HL-60 (cell line): ENCODE measurements around the gene MEF2A.

Experiments
- DNase-seq, 2 experiments: peaks; one replicate each; pipeline ENCODE4 v3.0.0-alpha.2; 2010 to 2020; ENCODE audit warnings: low read depth in 1 of 2, low spot score in 1 of 2
- H3K27ac ChIP-seq: fragments of 250-450 bp; sonication (Bioruptor Pico); replicated peaks from 2 replicates; pipeline ENCODE4 v1.5.1; 2020; ENCODE audit warnings: mild to moderate bottlenecking, moderate library complexity
- H3K27me3 ChIP-seq: fragments of 250-450 bp; sonication (Bioruptor Pico); 2 replicates; pipeline ENCODE4 v1.5.1; 2021; ENCODE audit warnings: mild to moderate bottlenecking, moderate library complexity; ENCODE audit not compliant: insufficient read depth, poor library complexity, severe bottlenecking
- H3K4me3 ChIP-seq: replicated peaks from 2 replicates; pipeline ENCODE4 v1.5.1; 2011; ENCODE audit warnings: mild to moderate bottlenecking, control low read depth, low read length; ENCODE audit not compliant: insufficient read depth
- GABPA ChIP-seq: IDR thresholded peaks from 2 replicates; pipeline ENCODE4 v1.6.1; 2012; ENCODE audit warnings: low read depth
- POLR2AphosphoS5 ChIP-seq: IDR thresholded peaks from 2 replicates; pipeline ENCODE4 v1.6.1; 2012; ENCODE audit warnings: low read depth
- SPI1 ChIP-seq: IDR thresholded peaks from 2 replicates; pipeline ENCODE4 v1.6.1; 2012; ENCODE audit warnings: low read depth, mild to moderate bottlenecking, borderline replicate concordance
- TF ChIP-seq, protein P1 (sequence below): IDR thresholded peaks from 2 replicates; pipeline ENCODE4 v1.6.1; 2012; ENCODE audit warnings: low read depth; ENCODE audit not compliant: insufficient replicate concordance
- TF ChIP-seq, protein P2 (sequence below): IDR thresholded peaks from one replicate; pipeline ENCODE4 v1.5.1; 2011; ENCODE audit warnings: low read length, control low read depth, inconsistent platforms; ENCODE audit not compliant: insufficient read depth

MEF2A gene

DNA sequence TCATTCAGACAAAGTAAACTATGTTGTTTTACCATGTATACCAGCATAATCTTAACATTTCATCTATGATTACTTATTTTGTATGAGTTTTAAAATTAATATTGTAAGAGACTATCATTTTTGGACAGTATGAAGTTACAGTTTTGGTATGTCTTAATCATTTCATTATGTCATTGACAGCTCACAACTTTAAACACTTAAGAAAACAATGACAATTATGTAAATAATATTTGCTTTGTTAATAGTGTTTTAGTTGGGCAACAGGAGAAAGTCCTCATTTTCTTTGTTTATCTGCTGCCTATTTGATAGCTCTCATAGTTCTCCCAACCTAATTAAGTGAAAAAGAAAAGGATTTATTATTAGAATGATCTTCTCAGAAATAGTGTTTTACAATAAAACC is 80.2 kb downstream of the MEF2A start:
- no peak for DNase-seq
- Histone ChIP-seq H3K27me3 (no peaks in the 10 kb centered on the region), H3K4me3 (no peak overlapping the region), H3K27ac (no peak overlapping the region)
- TF ChIP-seq, protein P1, sequence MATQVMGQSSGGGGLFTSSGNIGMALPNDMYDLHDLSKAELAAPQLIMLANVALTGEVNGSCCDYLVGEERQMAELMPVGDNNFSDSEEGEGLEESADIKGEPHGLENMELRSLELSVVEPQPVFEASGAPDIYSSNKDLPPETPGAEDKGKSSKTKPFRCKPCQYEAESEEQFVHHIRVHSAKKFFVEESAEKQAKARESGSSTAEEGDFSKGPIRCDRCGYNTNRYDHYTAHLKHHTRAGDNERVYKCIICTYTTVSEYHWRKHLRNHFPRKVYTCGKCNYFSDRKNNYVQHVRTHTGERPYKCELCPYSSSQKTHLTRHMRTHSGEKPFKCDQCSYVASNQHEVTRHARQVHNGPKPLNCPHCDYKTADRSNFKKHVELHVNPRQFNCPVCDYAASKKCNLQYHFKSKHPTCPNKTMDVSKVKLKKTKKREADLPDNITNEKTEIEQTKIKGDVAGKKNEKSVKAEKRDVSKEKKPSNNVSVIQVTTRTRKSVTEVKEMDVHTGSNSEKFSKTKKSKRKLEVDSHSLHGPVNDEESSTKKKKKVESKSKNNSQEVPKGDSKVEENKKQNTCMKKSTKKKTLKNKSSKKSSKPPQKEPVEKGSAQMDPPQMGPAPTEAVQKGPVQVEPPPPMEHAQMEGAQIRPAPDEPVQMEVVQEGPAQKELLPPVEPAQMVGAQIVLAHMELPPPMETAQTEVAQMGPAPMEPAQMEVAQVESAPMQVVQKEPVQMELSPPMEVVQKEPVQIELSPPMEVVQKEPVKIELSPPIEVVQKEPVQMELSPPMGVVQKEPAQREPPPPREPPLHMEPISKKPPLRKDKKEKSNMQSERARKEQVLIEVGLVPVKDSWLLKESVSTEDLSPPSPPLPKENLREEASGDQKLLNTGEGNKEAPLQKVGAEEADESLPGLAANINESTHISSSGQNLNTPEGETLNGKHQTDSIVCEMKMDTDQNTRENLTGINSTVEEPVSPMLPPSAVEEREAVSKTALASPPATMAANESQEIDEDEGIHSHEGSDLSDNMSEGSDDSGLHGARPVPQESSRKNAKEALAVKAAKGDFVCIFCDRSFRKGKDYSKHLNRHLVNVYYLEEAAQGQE, result no peak
- no peak for TF ChIP-seq SPI1
- no peak for TF ChIP-seq POLR2AphosphoS5
- TF ChIP-seq GABPA, result no peak
- TF ChIP-seq, protein P2, sequence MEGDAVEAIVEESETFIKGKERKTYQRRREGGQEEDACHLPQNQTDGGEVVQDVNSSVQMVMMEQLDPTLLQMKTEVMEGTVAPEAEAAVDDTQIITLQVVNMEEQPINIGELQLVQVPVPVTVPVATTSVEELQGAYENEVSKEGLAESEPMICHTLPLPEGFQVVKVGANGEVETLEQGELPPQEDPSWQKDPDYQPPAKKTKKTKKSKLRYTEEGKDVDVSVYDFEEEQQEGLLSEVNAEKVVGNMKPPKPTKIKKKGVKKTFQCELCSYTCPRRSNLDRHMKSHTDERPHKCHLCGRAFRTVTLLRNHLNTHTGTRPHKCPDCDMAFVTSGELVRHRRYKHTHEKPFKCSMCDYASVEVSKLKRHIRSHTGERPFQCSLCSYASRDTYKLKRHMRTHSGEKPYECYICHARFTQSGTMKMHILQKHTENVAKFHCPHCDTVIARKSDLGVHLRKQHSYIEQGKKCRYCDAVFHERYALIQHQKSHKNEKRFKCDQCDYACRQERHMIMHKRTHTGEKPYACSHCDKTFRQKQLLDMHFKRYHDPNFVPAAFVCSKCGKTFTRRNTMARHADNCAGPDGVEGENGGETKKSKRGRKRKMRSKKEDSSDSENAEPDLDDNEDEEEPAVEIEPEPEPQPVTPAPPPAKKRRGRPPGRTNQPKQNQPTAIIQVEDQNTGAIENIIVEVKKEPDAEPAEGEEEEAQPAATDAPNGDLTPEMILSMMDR, result no peak

DNA sequence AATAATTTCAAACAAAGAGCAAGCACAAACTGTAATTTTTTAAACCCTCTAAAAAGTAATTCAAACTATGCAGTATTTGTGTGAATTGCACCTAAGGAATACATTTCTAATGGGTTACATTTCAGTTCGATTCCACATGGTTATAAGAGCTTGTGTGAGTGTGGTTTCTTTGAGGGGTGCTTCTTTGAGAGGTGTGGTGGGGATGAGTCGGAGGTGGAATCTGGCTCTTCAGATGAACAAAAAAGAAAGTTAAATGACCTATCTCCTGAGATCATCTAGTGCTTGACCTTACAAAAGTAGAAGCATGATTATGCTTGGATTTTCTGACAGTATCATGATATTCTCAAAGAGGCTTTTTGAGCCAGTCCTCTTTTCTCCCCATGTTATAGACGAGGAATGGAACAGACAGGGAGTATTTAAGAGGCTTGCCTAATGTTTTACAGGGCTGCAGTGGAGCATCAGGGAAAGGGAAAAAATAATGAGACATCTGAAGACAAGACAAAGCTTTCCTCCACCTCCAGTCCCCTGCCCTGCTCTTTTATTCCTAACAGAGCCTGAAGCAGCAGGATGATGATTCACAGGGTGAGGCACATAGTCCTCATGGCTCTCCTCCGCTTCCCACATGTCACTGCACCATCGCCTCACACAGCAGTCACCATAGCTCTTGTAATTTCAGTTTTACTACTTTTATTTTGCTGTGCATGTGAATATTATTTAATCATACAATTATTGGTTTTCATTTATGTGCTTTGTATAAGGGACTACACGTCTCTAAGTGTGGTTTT is 85.4 kb downstream of the MEF2A start:
- Histone ChIP-seq H3K27ac (no peak overlapping the region), H3K4me3 (no peak overlapping the region), H3K27me3 (no peaks in the 10 kb centered on the region)
- no peak for DNase-seq
- no peak for TF ChIP-seq POLR2AphosphoS5

DNA sequence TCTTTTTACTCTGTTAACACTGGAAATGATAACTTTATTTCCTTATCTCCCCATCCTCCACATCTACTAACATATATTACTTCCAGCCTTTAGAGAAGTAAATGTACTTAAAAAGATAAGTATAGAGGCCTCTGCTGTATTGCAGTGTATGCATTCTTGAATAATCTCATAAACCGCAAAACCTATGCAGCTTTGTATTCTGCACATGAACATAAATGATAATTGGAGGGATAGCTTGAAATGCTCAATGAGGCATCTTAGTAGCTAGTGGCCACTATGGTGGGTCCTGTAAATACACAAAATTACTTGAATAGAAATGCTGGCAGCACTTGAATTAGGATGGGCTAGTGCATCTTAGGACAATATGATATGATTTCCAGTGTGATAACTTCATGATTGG is 90.4 kb downstream of the MEF2A start:
- TF ChIP-seq, protein P2, result no peak
- TF ChIP-seq SPI1 (no peak), GABPA (no peak), POLR2AphosphoS5 (no peak)
- TF ChIP-seq, protein P1, result no peak

DNA sequence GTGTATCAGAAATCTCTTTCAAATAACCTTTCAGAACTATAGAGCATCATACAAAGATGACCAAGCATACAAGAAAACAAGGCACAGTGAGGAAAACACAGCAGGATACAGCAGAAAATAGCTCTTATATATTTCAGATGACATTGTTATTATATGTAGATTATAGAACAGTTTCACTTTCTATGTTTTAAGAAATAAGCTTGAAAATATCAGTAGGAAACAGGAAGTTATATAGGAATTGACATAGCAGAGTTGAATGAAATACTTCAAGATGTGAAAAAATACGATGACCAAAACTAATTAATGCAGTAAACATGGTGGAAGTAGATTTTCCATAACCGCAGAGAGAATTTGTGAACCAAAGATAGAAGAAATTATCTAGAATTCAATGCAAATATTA is 92.2 kb downstream of the MEF2A start:
- Histone ChIP-seq H3K4me3 (no peak overlapping the region), H3K27me3 (no peaks in the 10 kb centered on the region), H3K27ac (no peak overlapping the region)
- TF ChIP-seq, protein P1, result no peak
- no peak for TF ChIP-seq POLR2AphosphoS5
- no peak for TF ChIP-seq SPI1
- TF ChIP-seq, protein P2, result no peak
- TF ChIP-seq GABPA, result no peak
- DNase-seq, result no peak

More for the DNA sequence above, 90.4 kb downstream of the MEF2A start:
- Histone ChIP-seq H3K4me3 (no peak overlapping the region), H3K27me3 (no peaks in the 10 kb centered on the region), H3K27ac (no peak overlapping the region)
- DNase-seq, result no peak
